ENCODE results near the gene PLEKHH3. TPM values are rescaled to one million over a fixed set of nuclear protein-coding genes. Genes with fewer than 3 reads are reported as not detected.

Gene PLEKHH3
- total RNA-seq, 4 donors from 2014 or later: 38.7 to 58.4 (median 45.3) TPM

DNA sequence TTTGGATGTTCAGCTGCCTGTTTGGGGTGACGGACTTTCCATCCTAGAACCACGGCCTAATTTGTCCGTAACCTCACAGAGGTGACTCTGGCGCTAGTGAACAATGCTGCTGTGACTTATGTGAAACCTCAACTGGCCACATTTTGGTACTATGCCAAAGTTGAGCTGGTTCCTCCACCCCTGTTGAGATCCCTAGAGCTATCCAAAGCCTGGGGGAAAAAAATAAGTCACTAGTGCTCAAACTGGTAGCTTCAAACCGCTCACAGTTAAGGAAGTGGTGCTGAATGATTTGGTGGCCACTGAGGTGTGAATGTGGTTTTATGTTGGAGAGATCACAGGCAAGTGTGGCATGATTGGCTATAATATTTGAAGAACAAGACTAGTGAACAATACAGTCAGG is 29.0 kb downstream of the PLEKHH3 start:
- Histone ChIP-seq H3K4me3 (no peak overlapping the region), H3K4me1 (no peaks in the 10 kb centered on the region), H3K27me3 (no peaks in the 10 kb centered on the region), H3K9me3 (no peaks in the 10 kb centered on the region), H3K27ac (no peak overlapping the region), H3K36me3 (no peaks in the 10 kb centered on the region)
- TF ChIP-seq EP300 (IDR thresholded peaks at IDR 0.05) (no peak), POLR2AphosphoS5 (IDR thresholded peaks at IDR 0.05) (no peak), POLR2A (IDR thresholded peaks at IDR 0.05) (no peak)
- TF ChIP-seq, protein P1, sequence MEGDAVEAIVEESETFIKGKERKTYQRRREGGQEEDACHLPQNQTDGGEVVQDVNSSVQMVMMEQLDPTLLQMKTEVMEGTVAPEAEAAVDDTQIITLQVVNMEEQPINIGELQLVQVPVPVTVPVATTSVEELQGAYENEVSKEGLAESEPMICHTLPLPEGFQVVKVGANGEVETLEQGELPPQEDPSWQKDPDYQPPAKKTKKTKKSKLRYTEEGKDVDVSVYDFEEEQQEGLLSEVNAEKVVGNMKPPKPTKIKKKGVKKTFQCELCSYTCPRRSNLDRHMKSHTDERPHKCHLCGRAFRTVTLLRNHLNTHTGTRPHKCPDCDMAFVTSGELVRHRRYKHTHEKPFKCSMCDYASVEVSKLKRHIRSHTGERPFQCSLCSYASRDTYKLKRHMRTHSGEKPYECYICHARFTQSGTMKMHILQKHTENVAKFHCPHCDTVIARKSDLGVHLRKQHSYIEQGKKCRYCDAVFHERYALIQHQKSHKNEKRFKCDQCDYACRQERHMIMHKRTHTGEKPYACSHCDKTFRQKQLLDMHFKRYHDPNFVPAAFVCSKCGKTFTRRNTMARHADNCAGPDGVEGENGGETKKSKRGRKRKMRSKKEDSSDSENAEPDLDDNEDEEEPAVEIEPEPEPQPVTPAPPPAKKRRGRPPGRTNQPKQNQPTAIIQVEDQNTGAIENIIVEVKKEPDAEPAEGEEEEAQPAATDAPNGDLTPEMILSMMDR (IDR thresholded peaks at IDR 0.05): no peak
- 85% methylated on average over 5 of the region's 5 CpGs for WGBS
- DNase-seq (ENCODE audit: low spot score in 2 of 2): no peak

DNA sequence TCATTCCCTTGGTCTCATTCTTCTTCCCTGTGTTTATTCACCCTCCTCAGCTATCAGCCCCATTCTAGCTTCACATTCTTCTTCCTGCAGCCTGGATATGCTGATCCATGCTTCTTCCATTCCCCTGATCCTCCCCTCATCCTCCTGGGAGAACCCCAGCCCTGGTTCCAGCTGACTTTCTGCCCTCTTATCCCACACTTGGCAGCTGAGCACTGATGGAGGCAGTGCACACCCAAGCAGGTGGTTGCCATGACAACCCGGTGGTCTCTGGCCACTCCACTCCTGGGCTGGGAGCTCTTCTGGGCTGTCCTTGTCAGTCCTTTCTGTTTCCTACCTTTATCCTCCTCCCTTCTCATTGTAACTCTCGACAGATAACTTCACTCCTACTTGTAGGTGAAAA is 34.5 kb downstream of the PLEKHH3 start:
- TF ChIP-seq, protein P1 (IDR thresholded peaks at IDR 0.05): no peak
- no peak for TF ChIP-seq POLR2A (IDR thresholded peaks at IDR 0.05)
- TF ChIP-seq EP300 (IDR thresholded peaks at IDR 0.05): no peak
- no peak for TF ChIP-seq POLR2AphosphoS5 (IDR thresholded peaks at IDR 0.05)
- DNase-seq (ENCODE audit: low spot score in 2 of 2): no peak
- H3K9me3 ChIP-seq: no peaks in the 10 kb centered on the region
- H3K4me3 ChIP-seq: no peak overlapping the region
- no peaks in the 10 kb centered on the region for H3K4me1 ChIP-seq
- WGBS: 36% methylated on average over 2 of the region's 2 CpGs
- no peaks in the 10 kb centered on the region for H3K27me3 ChIP-seq
- H3K36me3 ChIP-seq: no peaks in the 10 kb centered on the region
- H3K27ac ChIP-seq: no peak overlapping the region

DNA sequence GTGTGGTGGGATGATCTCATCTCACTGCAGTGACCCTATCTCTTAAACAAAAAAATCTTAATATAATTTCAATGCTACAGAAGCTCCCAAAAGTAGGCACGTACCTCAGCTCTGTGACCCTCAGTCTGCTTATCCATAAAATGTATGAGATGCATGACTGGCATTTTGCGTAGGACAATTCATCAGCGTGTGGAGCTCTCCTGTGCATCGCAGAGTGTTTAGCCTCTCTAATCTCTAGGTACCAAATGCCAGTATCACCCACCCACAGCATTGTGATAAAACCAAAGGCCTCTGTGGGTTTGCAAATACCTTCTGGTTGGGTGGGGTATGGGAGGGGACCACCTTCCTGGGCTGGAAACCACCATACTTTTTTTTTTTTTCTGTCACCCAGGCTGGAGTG is 36.7 kb downstream of the PLEKHH3 start:
- no peaks in the 10 kb centered on the region for H3K36me3 ChIP-seq
- no peaks in the 10 kb centered on the region for H3K4me1 ChIP-seq
- TF ChIP-seq POLR2AphosphoS5 (IDR thresholded peaks at IDR 0.05) (no peak), POLR2A (IDR thresholded peaks at IDR 0.05) (no peak), EP300 (IDR thresholded peaks at IDR 0.05) (no peak)
- TF ChIP-seq, protein P1 (IDR thresholded peaks at IDR 0.05): no peak
- DNase-seq (ENCODE audit: low spot score in 2 of 2): no peak
- H3K27me3 ChIP-seq: no peaks in the 10 kb centered on the region
- H3K4me3 ChIP-seq: no peak overlapping the region
- WGBS: 98% methylated on average over 4 of the region's 4 CpGs
- no peak overlapping the region for H3K27ac ChIP-seq
- no peaks in the 10 kb centered on the region for H3K9me3 ChIP-seq

DNA sequence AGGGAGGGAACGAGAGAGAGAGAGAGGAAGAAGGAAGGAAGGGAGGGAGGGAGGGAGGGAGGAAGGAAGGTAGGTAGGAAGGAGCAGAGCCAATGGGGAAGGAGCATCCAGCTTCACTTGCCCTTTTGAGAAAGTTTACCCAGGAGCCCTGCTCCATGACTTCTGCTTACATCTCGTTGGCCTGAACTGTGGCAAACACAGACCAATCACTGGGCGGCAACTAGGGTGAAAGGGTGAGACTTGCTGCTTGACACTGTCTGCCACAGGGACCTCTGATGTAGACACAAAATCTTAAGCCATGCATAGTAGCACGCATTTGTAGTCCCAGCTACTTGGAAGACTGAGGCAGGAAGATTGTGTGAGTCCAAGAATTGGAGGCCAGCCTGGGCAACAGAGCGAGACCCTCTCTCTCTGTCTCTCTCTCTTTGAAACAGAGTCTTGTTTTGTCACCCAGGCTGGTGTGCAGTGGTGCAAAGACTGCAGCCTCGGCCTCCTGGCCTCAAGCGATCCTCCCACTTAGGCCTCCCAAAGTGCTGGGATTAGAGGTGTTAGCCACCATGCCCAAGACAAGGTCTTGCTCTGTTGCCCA is 37.2 kb downstream of the PLEKHH3 start:
- TF ChIP-seq EP300 (IDR thresholded peaks at IDR 0.05): no peak
- TF ChIP-seq POLR2AphosphoS5 (IDR thresholded peaks at IDR 0.05): no peak
- TF ChIP-seq, protein P1 (IDR thresholded peaks at IDR 0.05): no peak
- TF ChIP-seq POLR2A (IDR thresholded peaks at IDR 0.05): no peak
- no peaks in the 10 kb centered on the region for H3K36me3 ChIP-seq
- no peak overlapping the region for H3K27ac ChIP-seq
- H3K4me3 ChIP-seq: no peak overlapping the region
- H3K4me1 ChIP-seq: no peaks in the 10 kb centered on the region
- 65% methylated on average over 4 of the region's 7 CpGs for WGBS
- DNase-seq (ENCODE audit: low spot score in 2 of 2): no peak
- no peaks in the 10 kb centered on the region for H3K9me3 ChIP-seq
- H3K27me3 ChIP-seq: no peaks in the 10 kb centered on the region

DNA sequence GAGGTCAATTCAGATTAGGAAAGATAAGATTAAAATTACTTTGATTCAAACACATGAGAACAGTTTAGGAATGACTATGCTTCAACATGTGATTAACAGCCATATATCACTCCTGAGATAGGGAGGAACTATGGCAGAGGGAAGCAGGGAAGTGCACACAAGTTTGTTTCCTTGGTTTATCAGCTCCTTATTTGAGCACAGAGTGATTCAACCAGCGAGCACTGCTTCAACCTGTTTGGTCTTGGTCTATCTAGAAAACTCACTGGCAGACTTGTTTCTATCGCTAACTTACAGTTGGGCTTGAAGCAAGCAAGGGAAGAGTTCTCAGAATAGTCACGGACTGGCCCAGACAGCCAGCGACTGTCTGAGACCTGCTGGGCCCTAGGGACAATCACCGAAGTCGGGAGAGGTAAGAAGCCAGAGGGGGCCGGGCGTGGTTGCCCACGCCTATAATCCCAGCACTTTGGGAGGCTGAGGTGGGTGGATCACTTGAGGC is 43.8 kb downstream of the PLEKHH3 start:
- DNase-seq (ENCODE audit: low spot score in 2 of 2): no peak
- WGBS: 67% methylated on average over 9 of the region's 9 CpGs

More for the DNA sequence above, 43.8 kb downstream of the PLEKHH3 start:
- no peak for TF ChIP-seq EP300 (IDR thresholded peaks at IDR 0.05)
- H3K27ac ChIP-seq: peak overlapping the region; percentile 41
- no peaks in the 10 kb centered on the region for H3K9me3 ChIP-seq
- H3K4me3 ChIP-seq: no peak overlapping the region
- no peaks in the 10 kb centered on the region for H3K27me3 ChIP-seq
- H3K36me3 ChIP-seq: no peaks in the 10 kb centered on the region
- peaks cover 13% of the 10 kb centered on the region for H3K4me1 ChIP-seq

Data from suprapubic skin (tissue), 4 donors.